Cardiac fibroblast (primary cell): ENCODE data around the gene CSNK1G2.
"Not testable (repeated sequence)": the region's sequence is repeated elsewhere in the genome, so short reads cannot be mapped to it uniquely, and the experiment has no call there.

Experiments used
- DNase-seq, 2 donors: peaks; one replicate each; pipeline versions ENCODE4 v3.0.0 to v3.0.0-alpha.2; 2010; ENCODE audit warnings: low read depth in 2 of 2
- H3K4me3 ChIP-seq, 2 donors: replicated peaks in 1 of 2; 1 replicate in 1 of 2; 2 replicates in 1 of 2; pipeline ENCODE4 v1.5.1; 2011; ENCODE audit warnings: low read depth in 2 of 2, low read length in 2 of 2, mild to moderate bottlenecking in 2 of 2, moderate library complexity in 1 of 2
- CTCF ChIP-seq: IDR thresholded peaks from one replicate; pipeline ENCODE4 v1.5.1; 2011; ENCODE audit warnings: low read depth, mild to moderate bottlenecking, low read length, inconsistent platforms

CSNK1G2 gene

GRCh38 chr19:1986357-1987162, 45.6 kb downstream of the CSNK1G2 start:
- DNase-seq = no peak
- TF ChIP-seq CTCF = no peak
- H3K4me3 ChIP-seq = no peak overlapping the region

GRCh38 chr19:1987197-1988187, 46.5 kb downstream of the CSNK1G2 start:
- no peak overlapping the region for H3K4me3 ChIP-seq
- DNase-seq = no peak
- TF ChIP-seq CTCF = no peak

- not testable (repeated sequence) for DNase-seq
Measured at GRCh38 chr19:1988464-1988863, 47.5 kb downstream of the CSNK1G2 start.

GRCh38 chr19:1989513-1990229, 48.7 kb downstream of the CSNK1G2 start:
- DNase-seq = no peak
- TF ChIP-seq CTCF = no peak
- H3K4me3 ChIP-seq = no peak overlapping the region

More at GRCh38 chr19:1988464-1988863, 47.5 kb downstream of the CSNK1G2 start:
- not testable (repeated sequence) for H3K4me3 ChIP-seq

GRCh38 chr19:1990230-1991017, 49.5 kb downstream of the CSNK1G2 start:
- no peak overlapping the region for H3K4me3 ChIP-seq
- TF ChIP-seq CTCF = no peak
- no peak for DNase-seq

- no peak for DNase-seq
- no peak for TF ChIP-seq CTCF
- H3K4me3 ChIP-seq = no peak overlapping the region
Measured at GRCh38 chr19:1991018-1991913, 50.3 kb downstream of the CSNK1G2 start.
